Stimulated activated CD8-positive, alpha-beta memory T cell treated with anti-CD3 and anti-CD28 coated beads, Interleukin-4, amount 100 ng/mL, for 1 hour (primary cell): ENCODE data around the gene TRIM41.
A peak's percentile ranks its signal among the peaks of the same experiment; 100 is the strongest.
"Not testable (repeated sequence)": the region's sequence is repeated elsewhere in the genome, so short reads cannot be mapped to it uniquely, and the experiment has no call there.

Experiments
- DNase-seq, 2 donors: peaks; one replicate each; pipeline ENCODE4 v3.0.0-alpha.2; 2020; ENCODE audit warnings: low read depth in 2 of 2, low spot score in 1 of 2

TRIM41 gene

GRCh38 chr5:181248277-181248676 is 25.2 kb downstream of the TRIM41 start:
- no peak for DNase-seq

GRCh38 chr5:181255276-181255675 is 32.2 kb downstream of the TRIM41 start:
- DNase-seq = no peak

DNA sequence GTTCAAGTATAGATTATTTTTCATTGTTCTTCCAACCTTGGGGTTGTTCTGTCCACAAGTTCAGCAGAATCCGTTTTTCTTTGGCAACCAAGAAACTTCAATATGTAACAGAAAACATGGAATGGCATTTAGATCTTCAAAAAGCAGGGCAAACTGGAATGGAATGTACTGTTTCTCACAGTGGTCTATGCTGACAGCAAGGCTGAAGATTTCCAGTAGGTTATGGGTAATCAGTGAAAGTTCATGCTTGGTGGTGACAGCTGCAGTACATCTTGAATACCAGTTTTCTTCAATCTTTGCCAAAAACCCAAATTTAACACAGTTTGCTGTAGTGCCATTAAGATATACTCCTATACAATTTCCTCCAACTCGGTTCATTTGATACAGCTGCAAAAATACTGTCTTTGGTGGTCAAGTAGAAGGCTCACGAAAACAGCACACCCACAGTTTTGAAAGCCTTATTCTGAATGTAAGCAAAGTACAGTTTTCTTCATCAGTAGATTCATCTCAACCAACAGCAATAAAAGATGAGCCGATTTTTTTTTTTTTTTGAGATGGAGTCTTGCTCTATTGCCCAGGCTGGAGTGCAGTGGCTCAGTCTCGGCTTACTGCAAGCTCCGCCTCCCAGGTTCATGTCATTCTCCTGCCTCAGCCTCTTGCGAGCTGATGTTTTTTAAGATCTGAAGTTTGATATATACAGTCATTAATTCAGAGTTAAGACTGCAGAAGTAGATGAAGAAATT is 32.9 kb downstream of the TRIM41 start:
- no peak for DNase-seq

- DNase-seq = no peak
Observed at GRCh38 chr5:181258576-181258975, 35.5 kb downstream of the TRIM41 start.

GRCh38 chr5:181259283-181259682 is 36.2 kb downstream of the TRIM41 start:
- DNase-seq = no peak

DNA sequence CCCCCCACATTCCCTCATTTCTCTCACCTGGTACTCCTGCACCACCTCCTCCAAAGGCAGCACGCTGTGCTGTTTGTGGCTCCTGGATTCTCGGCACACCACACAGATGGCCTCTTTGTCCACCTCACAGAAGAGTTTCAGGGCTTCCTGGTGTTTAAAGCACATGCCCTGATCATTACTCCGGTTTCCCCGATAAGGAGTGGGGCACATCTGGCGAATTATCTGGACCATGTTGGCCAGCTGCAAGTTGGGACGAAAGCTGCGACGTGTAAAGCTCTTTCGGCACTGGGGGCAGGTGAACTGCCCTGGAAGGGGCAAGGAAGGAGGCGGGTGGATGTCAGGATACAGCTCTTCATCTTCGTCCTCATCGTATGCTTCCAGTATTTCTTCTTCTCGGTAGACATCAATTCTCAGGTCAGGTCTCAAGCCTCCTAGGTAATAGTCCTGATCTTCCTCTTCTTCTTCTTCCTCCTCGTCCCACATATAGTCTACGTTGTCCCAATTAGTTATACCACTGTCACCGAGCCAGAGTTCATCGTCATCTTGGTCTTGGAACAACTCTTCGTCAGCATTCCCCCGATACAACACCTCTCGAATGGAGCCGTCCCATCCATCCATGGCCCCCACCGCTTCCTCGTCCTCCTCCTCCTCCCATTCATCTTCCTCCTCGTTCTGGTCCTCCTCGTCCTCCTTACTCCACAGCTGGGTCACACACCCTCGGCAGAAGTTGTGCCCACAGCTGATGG is 37.1 kb downstream of the TRIM41 start:
- no peak for DNase-seq

- peak; percentile 73 to 81 for DNase-seq
Observed at GRCh38 chr5:181260720-181261319, 37.7 kb downstream of the TRIM41 start, which contains the start of gene TRIM52. TRIM52 (minus strand) TSS chr5:181261143; CDS start chr5:181260813, 330 bp downstream.

DNA sequence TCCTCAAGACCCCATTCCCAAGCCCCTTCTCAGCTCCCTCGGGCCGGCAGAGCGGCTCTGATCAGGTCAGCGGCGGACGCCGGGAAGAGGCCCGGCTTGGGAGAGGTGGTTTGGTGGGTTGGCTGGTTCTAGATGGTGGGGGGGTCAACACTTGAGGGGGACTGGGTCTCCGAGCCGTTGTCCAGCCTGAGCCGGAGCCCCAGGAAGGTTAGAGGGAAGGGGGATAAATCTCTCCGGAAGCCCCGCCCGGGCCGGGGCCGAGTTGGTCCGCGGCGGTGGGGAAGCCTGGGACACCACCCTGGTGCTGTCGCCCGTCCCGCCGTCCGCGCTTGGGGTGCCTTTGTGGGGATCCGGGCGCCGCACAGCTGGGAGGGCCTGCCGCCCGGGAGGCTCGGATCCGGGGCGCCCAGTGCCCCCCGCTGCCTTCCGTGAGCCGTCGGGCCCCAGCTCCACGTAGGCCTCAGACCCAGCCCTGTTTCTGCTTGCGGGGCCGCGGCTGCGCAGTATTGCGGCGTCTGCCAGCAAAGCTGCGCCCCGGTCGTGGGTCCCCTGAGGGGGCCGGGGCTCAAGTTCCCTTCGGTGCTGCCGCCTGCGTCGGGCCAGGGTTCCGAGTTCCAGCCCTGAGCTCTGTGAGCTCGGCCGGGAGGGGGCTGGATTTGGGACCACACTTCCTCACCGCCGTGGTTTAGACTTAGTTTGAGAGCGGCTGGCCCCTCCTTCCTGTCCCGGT is 38.4 kb downstream of the TRIM41 start:
- DNase-seq = peak in 1 of 2 donors; percentile 49

GRCh38 chr5:181263633-181264032 is 40.6 kb downstream of the TRIM41 start:
- no peak for DNase-seq

DNA sequence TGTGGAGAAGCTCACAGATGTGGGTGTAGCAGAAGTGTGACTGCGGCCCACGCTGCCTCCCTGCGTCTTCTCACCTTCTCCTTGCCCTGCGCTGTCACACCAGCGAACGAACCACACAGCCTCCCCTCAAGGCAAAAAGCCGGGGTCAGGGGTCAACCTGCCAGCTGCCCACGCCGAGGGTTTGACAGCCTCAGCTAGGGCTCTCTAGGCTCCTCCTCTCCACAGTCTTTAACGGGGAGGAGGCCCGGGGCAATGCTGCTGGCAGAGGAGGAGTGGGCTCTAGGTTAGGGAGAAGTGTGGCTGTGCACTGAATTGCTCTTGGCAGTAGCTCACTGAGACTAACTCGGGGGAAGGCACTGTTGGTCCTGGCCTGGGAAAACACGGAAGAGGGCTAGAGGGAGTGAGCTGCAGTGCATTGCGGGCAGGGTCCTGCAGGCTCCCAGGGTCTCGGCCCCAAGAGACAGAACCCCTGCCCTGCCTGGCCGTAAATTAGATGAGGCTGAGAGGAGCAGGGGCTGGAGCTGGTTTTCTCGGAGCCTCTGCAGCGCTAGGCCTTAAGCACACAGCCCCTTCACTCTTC is 42.1 kb downstream of the TRIM41 start:
- DNase-seq = no peak

DNA sequence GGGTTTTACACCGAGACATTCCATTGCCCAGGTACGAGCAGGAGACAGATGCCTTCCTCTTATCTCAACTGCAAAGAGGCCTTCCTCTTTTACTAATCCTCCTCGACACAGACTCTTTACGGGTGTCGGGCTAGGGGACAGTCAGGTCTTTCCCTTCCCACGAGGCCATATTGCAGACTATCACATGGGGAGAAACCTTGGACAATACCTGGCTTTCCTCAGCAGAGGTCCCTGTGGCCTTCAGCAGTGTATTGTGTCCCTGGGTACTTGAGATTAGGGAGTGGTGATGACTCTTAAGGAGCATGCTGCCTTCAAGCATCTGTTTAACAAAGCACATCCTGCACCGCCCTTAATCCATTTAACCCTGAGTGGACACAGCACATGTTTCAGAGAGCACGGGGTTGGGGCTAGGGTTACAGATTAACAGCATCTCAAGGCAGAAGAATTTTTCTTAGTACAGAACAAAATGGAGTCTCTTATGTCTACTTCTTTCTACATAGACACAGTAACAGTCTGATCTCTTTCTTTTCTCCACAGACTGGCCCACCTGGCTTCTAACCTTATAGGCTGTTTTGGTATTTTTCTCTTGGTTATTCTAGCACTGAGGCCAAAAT is 44.3 kb downstream of the TRIM41 start:
- not testable (repeated sequence) for DNase-seq

- DNase-seq = not testable (repeated sequence)
Observed at GRCh38 chr5:181267907-181268306, 44.8 kb downstream of the TRIM41 start.

DNA sequence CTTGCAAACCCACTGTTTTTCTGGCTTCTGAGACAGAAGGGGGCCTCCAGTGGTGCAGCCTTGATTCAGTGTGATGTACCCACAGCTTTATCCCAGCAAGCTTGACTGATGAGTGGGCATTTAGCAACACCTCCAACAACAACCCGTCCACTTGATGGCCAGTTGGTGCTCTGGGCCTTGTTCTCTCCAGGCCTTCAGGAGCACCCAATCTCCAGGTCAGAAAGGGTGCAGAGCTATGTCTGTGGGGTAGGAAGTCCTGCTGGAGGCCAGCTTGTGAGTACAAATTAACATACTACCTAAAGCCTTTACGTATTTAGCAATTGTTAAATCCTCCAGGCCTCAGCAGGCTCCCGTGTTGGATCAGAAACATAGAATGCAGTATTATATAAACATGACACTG is 48.0 kb downstream of the TRIM41 start:
- no peak for DNase-seq

- DNase-seq = not testable (repeated sequence)
Observed at GRCh38 chr5:181273433-181273744, 50.3 kb downstream of the TRIM41 start.

DNA sequence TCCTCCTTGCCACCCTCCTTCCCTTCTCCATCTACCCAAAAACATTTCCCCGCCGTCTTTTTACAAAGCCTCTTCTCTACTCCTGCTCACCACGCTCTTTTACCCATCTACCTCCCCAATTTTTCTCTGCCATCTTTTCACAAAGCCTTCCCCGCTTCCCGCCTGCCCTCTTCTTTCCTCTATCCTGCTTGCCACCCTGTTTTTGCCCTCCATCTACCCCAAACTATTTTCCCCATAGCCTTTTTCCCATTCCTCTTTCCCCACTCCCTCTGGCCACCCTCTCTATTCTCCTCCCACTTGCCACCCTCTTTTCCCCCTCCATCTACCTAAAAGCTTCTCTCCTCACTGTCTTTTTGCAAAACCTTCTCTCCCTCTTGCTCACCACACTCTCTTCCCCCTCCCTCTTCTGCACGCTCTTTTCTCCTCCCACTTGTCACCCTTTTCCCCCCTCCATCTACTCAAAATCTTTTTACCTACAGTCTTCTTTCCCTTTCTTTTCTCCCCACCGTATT is 57.2 kb downstream of the TRIM41 start:
- DNase-seq = no peak

DNA sequence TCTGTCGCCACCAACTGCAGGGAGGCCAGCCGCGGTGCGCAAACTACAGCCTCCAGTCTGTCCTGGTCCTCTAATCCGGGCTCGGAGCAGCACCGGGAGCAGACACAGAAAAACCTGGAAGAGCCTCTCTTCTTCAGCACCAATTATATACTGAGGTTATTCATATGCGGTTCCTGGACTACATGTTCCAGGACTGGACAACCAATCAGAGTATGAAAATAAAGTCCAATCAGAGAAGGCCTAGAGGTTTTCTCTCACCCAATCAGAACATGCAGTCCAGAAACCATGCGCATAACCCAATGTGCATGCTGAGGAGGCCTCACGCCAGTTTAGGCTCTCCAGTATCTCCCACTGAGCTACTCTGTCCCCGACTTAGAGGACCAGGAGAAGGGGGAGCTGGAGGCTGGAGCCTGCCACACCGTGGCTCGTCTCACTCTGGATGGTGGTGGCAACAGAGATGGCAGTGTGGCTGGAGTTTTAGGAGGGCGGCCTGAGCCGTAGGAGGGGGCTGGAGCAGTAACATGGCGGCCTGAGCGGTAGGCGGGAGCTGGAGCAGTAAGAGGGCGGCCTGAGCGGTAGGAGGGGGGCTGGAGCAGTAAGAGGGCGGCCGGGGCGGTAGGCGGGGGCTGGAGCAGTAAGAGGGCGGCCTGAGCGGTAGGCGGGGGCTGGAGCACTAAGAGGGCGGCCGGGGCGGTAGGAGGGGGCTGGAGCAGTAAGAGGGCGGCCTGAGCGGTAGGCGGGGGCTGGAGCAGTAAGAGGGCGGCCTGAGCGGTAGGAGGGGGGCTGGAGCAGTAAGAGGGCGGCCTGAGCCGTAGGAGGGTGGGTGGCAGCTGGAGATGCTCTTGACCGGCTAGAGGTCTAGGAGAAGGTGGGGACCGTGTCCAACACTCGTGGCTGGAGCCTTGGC is 58.2 kb downstream of the TRIM41 start:
- DNase-seq = no peak

GRCh38 chr5:181281984-181282316 is 58.9 kb downstream of the TRIM41 start:
- no peak for DNase-seq

DNA sequence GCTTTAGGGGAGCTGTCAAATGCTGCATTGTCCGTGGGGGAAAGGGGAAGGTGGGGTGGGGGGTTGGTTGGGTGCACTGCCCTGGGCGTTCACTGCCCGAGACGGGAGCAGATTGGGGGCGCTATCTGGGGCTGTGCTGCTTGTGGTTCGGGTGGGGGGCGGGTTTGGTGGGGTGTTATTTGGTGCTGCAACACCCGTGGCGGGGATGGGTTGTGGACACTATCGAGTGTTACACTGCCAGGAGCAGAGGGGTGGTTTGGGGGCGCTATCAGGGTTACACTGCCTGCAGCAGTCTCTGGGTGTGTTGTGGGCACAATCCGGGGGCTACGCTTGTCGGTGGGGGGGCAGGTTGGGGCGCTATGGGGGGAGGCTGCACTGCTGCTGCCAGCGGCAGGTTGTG is 59.3 kb downstream of the TRIM41 start:
- not testable (repeated sequence) for DNase-seq

DNA sequence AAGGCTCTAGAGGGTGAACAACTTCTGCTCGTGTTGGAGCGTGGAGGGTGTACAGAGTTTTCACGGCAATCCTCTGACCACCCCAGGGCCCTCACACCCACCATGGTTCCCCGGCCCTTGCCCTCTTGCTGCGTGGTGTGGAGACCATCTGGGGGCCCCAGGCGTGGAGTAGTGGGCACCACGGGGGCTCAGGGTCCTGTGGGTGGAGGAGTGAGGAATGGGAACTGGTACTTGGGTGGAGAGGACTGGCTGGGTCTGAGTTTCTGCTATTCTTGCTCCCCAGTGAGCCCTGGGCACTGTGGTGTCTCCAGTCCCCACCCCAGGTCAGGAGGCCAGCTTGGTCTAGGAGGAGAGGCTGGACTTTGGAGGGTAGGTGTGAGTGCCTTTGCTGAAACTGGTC is 59.8 kb downstream of the TRIM41 start:
- no peak for DNase-seq

DNA sequence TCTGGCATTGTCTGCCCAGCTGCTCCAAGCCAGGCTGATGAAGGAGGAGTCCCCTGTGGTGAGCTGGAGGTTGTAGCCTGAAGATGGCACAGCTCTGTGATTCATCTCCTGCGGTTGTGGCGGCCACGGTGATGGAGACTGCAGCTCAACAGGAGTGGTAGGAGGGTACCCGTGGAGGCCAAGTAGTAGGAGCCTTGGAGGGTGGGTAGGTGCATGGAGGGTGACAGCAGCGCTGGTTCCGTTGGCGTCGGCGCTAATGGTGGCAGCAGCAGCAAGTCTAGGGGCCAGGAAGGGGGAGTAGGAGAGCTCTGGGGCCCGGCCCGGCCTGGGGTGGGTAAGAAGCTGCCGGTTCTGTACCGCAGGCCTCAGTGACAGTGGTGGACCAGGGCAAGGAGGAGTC is 60.3 kb downstream of the TRIM41 start:
- DNase-seq = no peak
